H9 (cell line): ENCODE measurements around the gene NRXN3. TPM values are rescaled to one million over a fixed set of nuclear protein-coding genes. Genes with fewer than 3 reads are reported as not detected.

Source experiments
- DNase-seq: peaks from one replicate; pipeline ENCODE4 v3.0.0-alpha.2; 2017
- H2AFZ ChIP-seq: one replicate; pipeline ENCODE4 v1.6.1; 2013; ENCODE audit warnings: mild to moderate bottlenecking, low read length, control low read depth, moderate library complexity
- H2AK5ac ChIP-seq: 2 replicates; pipeline ENCODE4 v1.6.1; 2013; ENCODE audit warnings: low read length, control low read depth, mixed read lengths; ENCODE audit not compliant: insufficient read length
- H2BK120ac ChIP-seq: one replicate; pipeline ENCODE4 v1.6.1; 2013; ENCODE audit warnings: low read depth, mild to moderate bottlenecking, low read length, control low read depth, inconsistent platforms; ENCODE audit not compliant: poor library complexity, severe bottlenecking
- H2BK12ac ChIP-seq: 2 replicates; pipeline ENCODE4 v1.6.1; 2013; ENCODE audit warnings: low read length, control low read depth, mixed read lengths, low read depth; ENCODE audit not compliant: insufficient read length
- H2BK15ac ChIP-seq: 2 replicates; pipeline ENCODE4 v1.6.1; 2013; ENCODE audit warnings: low read depth, low read length, control low read depth
- H2BK20ac ChIP-seq: one replicate; pipeline ENCODE4 v1.6.1; 2013; ENCODE audit warnings: low read depth, mild to moderate bottlenecking, low read length, control low read depth, inconsistent platforms; ENCODE audit not compliant: poor library complexity, severe bottlenecking
- H2BK5ac ChIP-seq: 2 replicates; pipeline ENCODE4 v1.6.1; 2013; ENCODE audit warnings: low read length, control low read depth, mixed read lengths; ENCODE audit not compliant: insufficient read length
- H3K14ac ChIP-seq: 2 replicates; pipeline ENCODE4 v1.6.1; 2013; ENCODE audit warnings: low read length, control low read depth; ENCODE audit not compliant: insufficient read depth
- H3K18ac ChIP-seq: 2 replicates; pipeline ENCODE4 v1.6.1; 2013; ENCODE audit warnings: low read depth, mild to moderate bottlenecking, mixed read lengths, low read length, control low read depth; ENCODE audit not compliant: insufficient read length
- H3K23ac ChIP-seq: 2 replicates; pipeline ENCODE4 v1.6.1; 2013; ENCODE audit warnings: low read length, control low read depth, mixed read lengths, low read depth; ENCODE audit not compliant: insufficient read length
- H3K23me2 ChIP-seq: 2 replicates; pipeline ENCODE4 v1.6.1; 2013; ENCODE audit warnings: low read depth, mild to moderate bottlenecking, mixed read lengths, low read length, control low read depth; ENCODE audit not compliant: insufficient read length, poor library complexity, severe bottlenecking
- H3K27ac ChIP-seq: 2 replicates; pipeline ENCODE4 v1.5.1; 2013; ENCODE audit warnings: low read length, control low read depth, mixed read lengths, low read depth; ENCODE audit not compliant: insufficient read length
- H3K27me3 ChIP-seq: 2 replicates; pipeline ENCODE4 v1.6.1; 2013; ENCODE audit warnings: low read length, control low read depth, inconsistent platforms; ENCODE audit not compliant: insufficient read depth
- H3K4ac ChIP-seq: 2 replicates; pipeline ENCODE4 v1.6.1; 2013; ENCODE audit warnings: low read depth, mild to moderate bottlenecking, control low read depth, inconsistent platforms, low read length, moderate library complexity
- H3K4me1 ChIP-seq: 2 replicates; pipeline ENCODE4 v1.6.1; 2013; ENCODE audit warnings: low read length, control low read depth, inconsistent platforms; ENCODE audit not compliant: insufficient read depth
- H3K4me2 ChIP-seq: 2 replicates; pipeline ENCODE4 v1.6.1; 2013; ENCODE audit warnings: low read length, control low read depth, mixed read lengths; ENCODE audit not compliant: insufficient read length, insufficient read depth
- H3K56ac ChIP-seq: 2 replicates; pipeline ENCODE4 v1.6.1; 2013; ENCODE audit warnings: low read depth, mild to moderate bottlenecking, mixed read lengths, low read length, control low read depth; ENCODE audit not compliant: insufficient read length
- H3K79me1 ChIP-seq: 2 replicates; pipeline ENCODE4 v1.6.1; 2013; ENCODE audit warnings: low read depth, mild to moderate bottlenecking, moderate library complexity, low read length, control low read depth, inconsistent platforms; ENCODE audit not compliant: insufficient read depth, poor library complexity, severe bottlenecking
- H3K79me2 ChIP-seq: 2 replicates; pipeline ENCODE4 v1.6.1; 2013; ENCODE audit warnings: low read length, control low read depth, inconsistent platforms; ENCODE audit not compliant: insufficient read depth
- H3K9ac ChIP-seq: 2 replicates; pipeline ENCODE4 v1.6.1; 2013; ENCODE audit warnings: low read length, control low read depth, mixed read lengths; ENCODE audit not compliant: insufficient read length; ENCODE audit errors: extremely low read depth
- H3K9me3 ChIP-seq: one replicate; pipeline ENCODE4 v1.6.1; 2013; ENCODE audit warnings: low read depth, low read length, inconsistent platforms; ENCODE audit not compliant: control insufficient read depth
- H3T11ph ChIP-seq: one replicate; pipeline ENCODE4 v1.6.1; 2013; ENCODE audit warnings: mild to moderate bottlenecking, low read length, control low read depth, inconsistent platforms
- H4K20me1 ChIP-seq: one replicate; pipeline ENCODE4 v1.6.1; 2013; ENCODE audit not compliant: control insufficient read depth, insufficient read length, insufficient read depth
- H4K5ac ChIP-seq: 2 replicates; pipeline ENCODE4 v1.6.1; 2013; ENCODE audit warnings: low read depth, mild to moderate bottlenecking, mixed read lengths, low read length, control low read depth; ENCODE audit not compliant: insufficient read length
- H4K8ac ChIP-seq: replicated peaks from 2 replicates; pipeline ENCODE4 v1.6.1; 2013; ENCODE audit warnings: low read length, control low read depth, mixed read lengths, low read depth; ENCODE audit not compliant: insufficient read length
- H4K91ac ChIP-seq: 2 replicates; pipeline ENCODE4 v1.6.1; 2013; ENCODE audit warnings: low read depth, mild to moderate bottlenecking, moderate library complexity, mixed read lengths, low read length, control low read depth; ENCODE audit not compliant: insufficient read length
- H3K27ac Mint-ChIP-seq, 3 experiments: 2 replicates in 2 of 3; 3 replicates in 1 of 3; pipeline ENCODE4 v1.8.0; 2020 to 2021; ENCODE audit warnings: mixed read lengths in 3 of 3, mild to moderate bottlenecking in 1 of 3, moderate library complexity in 1 of 3
- H3K27me3 Mint-ChIP-seq: 2 replicates; pipeline ENCODE4 v1.8.0; 2021; ENCODE audit warnings: low read depth, mild to moderate bottlenecking, moderate library complexity, mixed read lengths
- H3K36me3 Mint-ChIP-seq, 3 experiments: 2 replicates in 2 of 3; 3 replicates in 1 of 3; pipeline ENCODE4 v1.8.0; 2020 to 2021; ENCODE audit warnings: low read depth in 3 of 3, mixed read lengths in 3 of 3; ENCODE audit not compliant: insufficient read depth in 1 of 3
- H3K4me1 Mint-ChIP-seq, 2 experiments: 2 replicates each; pipeline ENCODE4 v1.8.0; 2020; ENCODE audit warnings: mixed read lengths in 2 of 2
- H3K4me3 Mint-ChIP-seq, 2 experiments: 2 replicates in 1 of 2; 3 replicates in 1 of 2; pipeline ENCODE4 v1.8.0; 2020 to 2021; ENCODE audit warnings: mild to moderate bottlenecking in 2 of 2, mixed read lengths in 2 of 2, moderate library complexity in 1 of 2
- H3K9me3 Mint-ChIP-seq, 2 experiments: 2 replicates in 1 of 2; 3 replicates in 1 of 2; pipeline ENCODE4 v1.8.0; 2020; ENCODE audit warnings: mild to moderate bottlenecking in 2 of 2, mixed read lengths in 2 of 2, moderate library complexity in 1 of 2
- CTCF ChIP-seq: fragments of 200-600 bp; sonication (generic); conservative IDR thresholded peaks from 3 replicates; pipeline ENCODE4 v1.8.0; 2021; ENCODE audit warnings: antibody characterized with exemption, mild to moderate bottlenecking
- WGBS: extraction: QIAGEN DNeasy Blood & Tissue Kit; methylation state at CpG from one replicate; pipeline ENCODE4 v1.1.7; 2013; ENCODE audit warnings: missing lambda C conversion rate, low lambda C conversion rate, mixed read lengths; ENCODE audit not compliant: insufficient read length; ENCODE audit errors: extremely low coverage; 5-methylcytosine and 5-hydroxymethylcytosine counted together
- total RNA-seq: library from RNA; stranded (reverse); gene quantifications from 2 replicates; pipeline ENCODE4 v1.2.1, GENCODE V29; 2021

The NRXN3 gene
- total RNA-seq, 1 experiment from 2014 or later: 1.8 TPM

GRCh38 chr14:78721756-78722480 lies 551.7 kb downstream of the NRXN3 start:
- no peaks in the 10 kb centered on the region for H3K79me1 ChIP-seq
- H4K20me1 ChIP-seq: no peaks in the 10 kb centered on the region
- H3K79me2 ChIP-seq: no peaks in the 10 kb centered on the region
- no peak overlapping the region for H2AK5ac ChIP-seq
- DNase-seq: no peak
- no peak overlapping the region for H4K8ac ChIP-seq
- Mint-ChIP-seq H3K4me1 (peaks cover 39 to 42% of the 10 kb centered on the region in 2 experiments), H3K36me3 (no peaks in the 10 kb centered on the region), H3K27me3 (no peaks in the 10 kb centered on the region), H3K9me3 (no peaks in the 10 kb centered on the region), H3K4me3 (no peak overlapping the region), H3K27ac (no peak overlapping the region)
- H4K5ac ChIP-seq: no peak overlapping the region
- H2BK15ac ChIP-seq: no peak overlapping the region
- H3T11ph ChIP-seq: no peak overlapping the region
- H3K4me2 ChIP-seq: no peak overlapping the region
- no peak overlapping the region for H2BK12ac ChIP-seq
- no peak overlapping the region for H3K9ac ChIP-seq
- H3K23ac ChIP-seq: no peak overlapping the region
- no peak overlapping the region for H3K56ac ChIP-seq
- H3K18ac ChIP-seq: no peak overlapping the region
- H3K9me3 ChIP-seq: no peaks in the 10 kb centered on the region
- H2BK20ac ChIP-seq: no peak overlapping the region
- WGBS: no CpG with 5 or more reads among the region's 6 CpGs
- peaks cover 4% of the 10 kb centered on the region; the same call in 1 of the 2 replicates for H3K4me1 ChIP-seq
- H3K14ac ChIP-seq: no peak overlapping the region
- no peak overlapping the region for H3K27ac ChIP-seq
- no peak overlapping the region for H4K91ac ChIP-seq
- TF ChIP-seq CTCF: no peak
- H2BK5ac ChIP-seq: no peak overlapping the region
- H3K4ac ChIP-seq: no peak overlapping the region
- H2AFZ ChIP-seq: no peak overlapping the region
- no peaks in the 10 kb centered on the region for H3K23me2 ChIP-seq
- no peak overlapping the region for H2BK120ac ChIP-seq
- no peaks in the 10 kb centered on the region for H3K27me3 ChIP-seq
